ENCODE data around the gene VPS37B. TPM values are rescaled to one million over a fixed set of nuclear protein-coding genes. Genes with fewer than 3 reads are reported as not detected.

VPS37B gene
- total RNA-seq = 23.2 and 36.5 TPM in 2 replicates

GRCh38 chr12:122895704-122896636 is at the start of gene VPS37B:
VPS37B (minus strand) TSS chr12:122896124; CDS start chr12:122896062, 62 bp downstream.

GRCh38 chr12:122834921-122835749 is 60.8 kb downstream of the VPS37B start, which contains the start of gene HIP1R:
HIP1R (plus strand) TSS chr12:122835457; CDS start chr12:122835551, 94 bp downstream.

Other genes starting within 250 kb of the VPS37B start
- 3.4 and 4.5 TPM in 2 replicates for gene HCAR2, start 192.8 kb downstream of the VPS37B start, total RNA-seq
- gene HCAR3, start 179.3 kb downstream of the VPS37B start, total RNA-seq = 0.68 and 4.0 TPM in 2 replicates
- not detected in 2 replicates for gene HCAR1, start 165.3 kb downstream of the VPS37B start, total RNA-seq
- gene DENR, start 143.3 kb downstream of the VPS37B start, total RNA-seq = 42.6 and 46.1 TPM in 2 replicates
- 0.78 and 1.0 TPM in 2 replicates for gene CCDC62, start 121.6 kb downstream of the VPS37B start, total RNA-seq
- 33.8 and 50.9 TPM in 2 replicates for gene HIP1R, start 60.7 kb downstream of the VPS37B start, total RNA-seq
- 3.4 and 5.0 TPM in 2 replicates for gene ABCB9, start 70.3 kb upstream of the VPS37B start, total RNA-seq
- 10.6 TPM in 2 replicates for gene OGFOD2, start 79.1 kb upstream of the VPS37B start, total RNA-seq
- gene ARL6IP4, start 84.6 kb upstream of the VPS37B start, total RNA-seq = 111 and 160 TPM in 2 replicates